SK-N-SH (cell line): ENCODE results near the gene CACFD1. TPM values are rescaled to one million over a fixed set of nuclear protein-coding genes. Genes with fewer than 3 reads are reported as not detected.

Experiments used
- CTCF ChIA-PET: fragments of 300-600, 350-600 bp; formaldehyde crosslinking; extraction: SDS; loops from one replicate; lab custom pipeline; 2021; lab: Yijun Ruan, JAX
- POLR2A ChIA-PET: fragments of 350-600 bp; sonication (Branson Sonifier 250); formaldehyde crosslinking; extraction: SDS; loops from one replicate; lab custom pipeline; 2020; ENCODE audit warnings: antibody characterized with exemption, inconsistent platforms; lab: Yijun Ruan, JAX
- DNase-seq: peaks from one replicate; pipeline ENCODE4 v3.0.0; 2012
- H2AFZ ChIP-seq: fragments of 200-600 bp; sonication (generic); 2 replicates; pipeline ENCODE4 v1.8.1; 2016; ENCODE audit warnings: antibody characterized with exemption, mild to moderate bottlenecking, low read depth
- H3F3A ChIP-seq: fragments of 200-600 bp; sonication (generic); replicated peaks from 2 replicates; pipeline ENCODE3; 2016; ENCODE audit warnings: antibody characterized with exemption, mild to moderate bottlenecking; ENCODE audit not compliant: insufficient read depth
- H3K27ac ChIP-seq, 2 experiments: fragments of 200-500 bp in 1 of 2; fragments of 200-600 bp in 1 of 2; sonication (Bioruptor generic) in 1 of 2; sonication (generic), shearing (Covaris generic) in 1 of 2; 2 replicates each; pipeline versions ENCODE4 v1.5.1 to v1.6.1; 2014 to 2016; ENCODE audit warnings: low read depth in 2 of 2, inconsistent platforms in 1 of 2, low read length in 1 of 2, mild to moderate bottlenecking in 1 of 2, mixed read lengths in 1 of 2
- H3K27me3 ChIP-seq: fragments of 200-600 bp; sonication (generic), shearing (Covaris generic); 2 replicates; pipeline ENCODE4 v1.6.1; 2016; ENCODE audit warnings: mixed run types; ENCODE audit not compliant: insufficient read depth
- H3K36me3 ChIP-seq, 2 experiments: fragments of 200-500 bp in 1 of 2; fragments of 200-600 bp in 1 of 2; sonication (Bioruptor generic) in 1 of 2; sonication (generic) in 1 of 2; replicated peaks in 1 of 2; 2 replicates each; pipeline versions ENCODE3 to v1.5.1; 2014 to 2016; ENCODE audit warnings: low read length in 1 of 2, mild to moderate bottlenecking in 1 of 2; ENCODE audit not compliant: insufficient read depth in 2 of 2, control insufficient read depth in 1 of 2
- H3K4me1 ChIP-seq, 2 experiments: fragments of 200-500 bp in 1 of 2; fragments of 200-600 bp in 1 of 2; sonication (Bioruptor generic) in 1 of 2; sonication (generic), shearing (Covaris generic) in 1 of 2; 2 replicates each; pipeline versions ENCODE4 v1.5.1 to v1.6.1; 2014 to 2016; ENCODE audit warnings: low read depth in 1 of 2, low read length in 1 of 2, mixed run types in 1 of 2; ENCODE audit not compliant: insufficient read depth in 2 of 2, control insufficient read depth in 1 of 2
- H3K4me2 ChIP-seq: fragments of 200-600 bp; sonication (generic), shearing (Covaris generic); 2 replicates; pipeline ENCODE4 v1.6.1; 2017; ENCODE audit warnings: mixed run types
- H3K4me3 ChIP-seq, 2 experiments: fragments of 200-500 bp in 1 of 2; fragments of 200-600 bp in 1 of 2; sonication (Bioruptor generic) in 1 of 2; sonication (generic), shearing (Covaris generic) in 1 of 2; 2 replicates each; pipeline versions ENCODE4 v1.5.1 to v1.8.1; 2014 to 2016; ENCODE audit warnings: low read depth in 2 of 2, inconsistent platforms in 1 of 2, low read length in 1 of 2, mild to moderate bottlenecking in 1 of 2, mixed read lengths in 1 of 2, moderate library complexity in 1 of 2
- H3K79me2 ChIP-seq: fragments of 200-600 bp; sonication (generic); 2 replicates; pipeline ENCODE4 v1.8.1; 2017; ENCODE audit warnings: mild to moderate bottlenecking; ENCODE audit not compliant: insufficient read depth
- H3K9ac ChIP-seq: fragments of 200-600 bp; sonication (generic); 2 replicates; pipeline ENCODE4 v1.6.1; 2017; ENCODE audit warnings: mixed run types
- H3K9me2 ChIP-seq: fragments of 200-600 bp; sonication (generic); 2 replicates; pipeline ENCODE4 v1.6.1; 2017; ENCODE audit warnings: mixed run types
- H3K9me3 ChIP-seq: fragments of 200-600 bp; sonication (generic); 2 replicates; pipeline ENCODE4 v1.6.1; 2017; ENCODE audit warnings: mixed run types, mild to moderate bottlenecking, moderate library complexity
- H4K20me1 ChIP-seq: fragments of 200-600 bp; sonication (generic); 2 replicates; pipeline ENCODE4 v1.6.1; 2017; ENCODE audit warnings: mild to moderate bottlenecking, mixed run types; ENCODE audit not compliant: insufficient read depth
- CHD2 ChIP-seq: fragments of 150-350 bp; IDR thresholded peaks from 2 replicates; pipeline ENCODE4 v1.6.1; 2018; ENCODE audit warnings: low read length; ENCODE audit not compliant: partially characterized antibody
- EZH2phosphoT487 ChIP-seq: fragments of 200-600 bp; sonication (generic); IDR thresholded peaks from 2 replicates; pipeline ENCODE4 v1.6.1; 2017; ENCODE audit warnings: low read depth, mixed run types, mild to moderate bottlenecking, antibody characterized with exemption, moderate library complexity, borderline replicate concordance
- GATA2 ChIP-seq: sonication (generic); formaldehyde crosslinking; IDR thresholded peaks from 2 replicates; pipeline ENCODE4 v1.5.0; 2020; ENCODE audit warnings: mild to moderate bottlenecking, missing genetic modification reagents
- IRF3 ChIP-seq: fragments of 150-350 bp; IDR thresholded peaks from 2 replicates; pipeline ENCODE4 v1.6.1; 2016; ENCODE audit warnings: mild to moderate bottlenecking, low read depth, low read length
- MXI1 ChIP-seq: IDR thresholded peaks from 2 replicates; pipeline ENCODE4 v1.6.1; 2012; ENCODE audit warnings: mild to moderate bottlenecking, low read depth, low read length, improper control_type of control experiment
- NFIC ChIP-seq: IDR thresholded peaks from 2 replicates; pipeline ENCODE4 v1.4.0; 2012; ENCODE audit warnings: borderline replicate concordance
- PBX3 ChIP-seq: IDR thresholded peaks from 2 replicates; pipeline ENCODE4; 2012
- RAD21 ChIP-seq: IDR thresholded peaks from 2 replicates; pipeline ENCODE4 v1.6.1; 2012; ENCODE audit warnings: mild to moderate bottlenecking, low read length
- RCOR1 ChIP-seq: fragments of 150-350 bp; IDR thresholded peaks from 2 replicates; pipeline ENCODE4 v1.6.1; 2017; ENCODE audit warnings: antibody characterized with exemption, low read length
- RFX5 ChIP-seq: IDR thresholded peaks from 2 replicates; pipeline ENCODE4 v1.6.1; 2012; ENCODE audit warnings: mild to moderate bottlenecking, improper control_type of control experiment, low read length
- TCF12 ChIP-seq: IDR thresholded peaks from 2 replicates; pipeline ENCODE4 v1.4.0; 2012
- WGBS: methylation state at CpG from one replicate; pipeline ENCODE4 v1.1.6; 2017; ENCODE audit warnings: low lambda C conversion rate; 5-methylcytosine and 5-hydroxymethylcytosine counted together
- polyA plus RNA-seq, 3 experiments: library from polyadenylated mRNA; depleted of rRNA; stranded (reverse); fragments of >200 nt; gene quantifications; 2 replicates each; pipeline ENCODE4 v1.2.3, GENCODE V29; 2012

Gene CACFD1
- polyA plus RNA-seq, 1 of the 3 experiments (the other 2 are of a cell fraction): 16.8 TPM

GRCh38 chr9:133514460-133515239 is 54.9 kb downstream of the CACFD1 start:
- WGBS: 26% methylated on average over 12 of the region's 14 CpGs
- POLR2A ChIA-PET: interaction anchor here (0.5 to 3.4 kb wide), 17 partner anchors 7 to 167 kb away, joined by 3 to 37 read pairs (median 4); partner anchors contain the start of genes ADAMTSL2, DBH, FAM163B and MED22
- TF ChIP-seq MXI1 (0 out of 2 replicates have a peak, but pooled peaks have one; percentile 9), IRF3 (no peak), PBX3 (no peak), RFX5 (no peak), GATA2 (peak; percentile 19; the same call in 1 of the 2 replicates), CHD2 (no peak)

GRCh38 chr9:133515240-133515610 is 55.4 kb downstream of the CACFD1 start:
- H3K9me3 ChIP-seq: no peaks in the 10 kb centered on the region
- H3K79me2 ChIP-seq: no peaks in the 10 kb centered on the region
- H3K4me2 ChIP-seq: no peak overlapping the region
- ChIA-PET POLR2A (interaction anchor here (0.5 to 3.4 kb wide), 11 partner anchors 9 to 167 kb away, joined by 3 to 37 read pairs (median 6); partner anchors contain the start of genes ADAMTSL2, DBH, FAM163B and MED22), CTCF (interaction anchor here (1.3 kb wide), 1 partner anchor 20 kb away, joined by 3 read pairs; no protein-coding TSS in a partner anchor)
- no peak for DNase-seq
- H3K27ac ChIP-seq: peak overlapping the region in 1 of 2 experiments; percentile 99; a peak in 2 of 4 replicates
- H2AFZ ChIP-seq: no peak overlapping the region
- H3K36me3 ChIP-seq: no peaks in the 10 kb centered on the region
- no peaks in the 10 kb centered on the region for H4K20me1 ChIP-seq
- no peak overlapping the region for H3K9ac ChIP-seq
- H3K4me3 ChIP-seq: no peak overlapping the region
- no peak for TF ChIP-seq RCOR1
- TF ChIP-seq IRF3: no peak
- no peak for TF ChIP-seq TCF12
- no peak for TF ChIP-seq EZH2phosphoT487
- no peak for TF ChIP-seq MXI1
- no peak for TF ChIP-seq RAD21
- no peak for TF ChIP-seq NFIC
- 53% methylated on average over 5 of the region's 10 CpGs for WGBS
- peaks cover 0 to 68% of the 10 kb centered on the region in 2 experiments; a peak in 2 of 4 replicates for H3K4me1 ChIP-seq
- no peaks in the 10 kb centered on the region for H3K27me3 ChIP-seq
- H3K9me2 ChIP-seq: no peaks in the 10 kb centered on the region
- peaks cover 4% of the 10 kb centered on the region for H3F3A ChIP-seq

More at GRCh38 chr9:133514460-133515239, 54.9 kb downstream of the CACFD1 start:
- H3K9ac ChIP-seq: no peak overlapping the region
- DNase-seq: peak; percentile 85
- peaks cover 0 to 70% of the 10 kb centered on the region in 2 experiments; a peak in 2 of 4 replicates for H3K4me1 ChIP-seq
- H4K20me1 ChIP-seq: no peaks in the 10 kb centered on the region
- CTCF ChIA-PET: interaction anchor here (1.0 to 2.6 kb wide), 4 partner anchors 19 to 121 kb away, joined by 3 to 12 read pairs (median 4); partner anchors contain the start of gene ADAMTSL2
- no peaks in the 10 kb centered on the region for H3K27me3 ChIP-seq
- peak overlapping the region; percentile 7; the same call in 1 of the 2 replicates for H3K4me2 ChIP-seq
- no peaks in the 10 kb centered on the region for H3K36me3 ChIP-seq
- H3F3A ChIP-seq: peaks cover 4% of the 10 kb centered on the region
- no peak overlapping the region for H2AFZ ChIP-seq
- no peaks in the 10 kb centered on the region for H3K79me2 ChIP-seq
- no peaks in the 10 kb centered on the region for H3K9me3 ChIP-seq
- no peaks in the 10 kb centered on the region for H3K9me2 ChIP-seq
- peak overlapping the region in 1 of 2 experiments; percentile 22; a peak in 1 of 4 replicates for H3K4me3 ChIP-seq
- peak overlapping the region in 1 of 2 experiments; percentile 99; a peak in 2 of 4 replicates for H3K27ac ChIP-seq
